HG03108 (cell line): ENCODE results near the gene RAB11FIP4.

Experiments
- ATAC-seq: cut with Tn5 transposase; IDR thresholded peaks from one replicate; pipeline ENCODE4 v1.9.1; 2021; ENCODE audit warnings: moderate library complexity; ENCODE audit not compliant: unreplicated experiment

Gene RAB11FIP4

DNA sequence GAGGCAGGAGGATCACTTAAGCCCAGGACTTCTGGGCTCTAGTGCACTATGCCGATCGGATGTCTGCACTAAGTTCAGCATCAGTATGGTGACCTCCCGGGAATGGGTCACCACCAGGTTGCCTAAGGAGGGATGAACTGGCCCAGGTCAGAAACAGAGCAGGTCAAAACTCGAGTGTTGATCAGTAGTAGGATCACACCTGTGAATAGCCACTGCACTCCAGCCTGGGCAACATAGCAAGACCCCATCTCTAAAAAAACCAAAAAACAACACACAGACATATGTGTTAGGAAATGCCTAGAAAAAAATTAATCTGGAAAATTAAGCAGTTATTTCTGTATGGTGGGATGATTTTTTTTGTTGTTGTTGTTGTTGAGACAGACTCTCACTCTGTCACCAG, 127.0 kb downstream of the RAB11FIP4 start:
- no peak for ATAC-seq

DNA sequence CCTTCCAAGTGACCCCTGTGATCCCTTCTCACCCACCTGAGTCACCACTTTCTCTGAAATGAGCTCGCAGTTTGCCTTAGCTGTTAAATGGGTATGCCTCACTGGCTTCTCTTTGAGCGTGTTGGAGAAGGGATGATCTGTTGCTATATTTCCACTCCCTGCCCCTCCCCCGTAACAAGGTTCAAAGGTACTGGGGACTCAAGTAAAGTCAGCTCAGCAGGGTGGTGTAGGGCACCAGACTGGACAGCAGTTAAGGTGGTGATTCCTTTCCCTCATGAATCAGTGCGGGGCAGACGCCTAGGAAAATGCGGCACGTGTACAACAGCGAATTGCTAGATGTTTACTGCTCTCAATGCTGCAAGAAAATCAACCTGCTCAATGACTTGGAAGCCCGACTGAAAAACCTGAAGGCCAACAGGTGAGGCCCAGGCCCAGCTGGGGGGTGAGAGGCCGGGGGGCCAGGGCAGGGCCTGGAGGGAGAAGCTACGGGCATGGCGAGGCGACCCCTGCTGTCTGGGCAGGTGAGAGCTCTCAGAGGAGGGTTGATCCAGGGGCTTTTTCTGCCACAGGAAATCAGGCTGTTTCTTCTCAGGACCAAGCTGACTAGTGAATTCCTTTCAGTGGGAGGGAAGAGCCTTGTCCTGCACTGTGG, 130.3 kb downstream of the RAB11FIP4 start:
- ATAC-seq, result no peak

DNA sequence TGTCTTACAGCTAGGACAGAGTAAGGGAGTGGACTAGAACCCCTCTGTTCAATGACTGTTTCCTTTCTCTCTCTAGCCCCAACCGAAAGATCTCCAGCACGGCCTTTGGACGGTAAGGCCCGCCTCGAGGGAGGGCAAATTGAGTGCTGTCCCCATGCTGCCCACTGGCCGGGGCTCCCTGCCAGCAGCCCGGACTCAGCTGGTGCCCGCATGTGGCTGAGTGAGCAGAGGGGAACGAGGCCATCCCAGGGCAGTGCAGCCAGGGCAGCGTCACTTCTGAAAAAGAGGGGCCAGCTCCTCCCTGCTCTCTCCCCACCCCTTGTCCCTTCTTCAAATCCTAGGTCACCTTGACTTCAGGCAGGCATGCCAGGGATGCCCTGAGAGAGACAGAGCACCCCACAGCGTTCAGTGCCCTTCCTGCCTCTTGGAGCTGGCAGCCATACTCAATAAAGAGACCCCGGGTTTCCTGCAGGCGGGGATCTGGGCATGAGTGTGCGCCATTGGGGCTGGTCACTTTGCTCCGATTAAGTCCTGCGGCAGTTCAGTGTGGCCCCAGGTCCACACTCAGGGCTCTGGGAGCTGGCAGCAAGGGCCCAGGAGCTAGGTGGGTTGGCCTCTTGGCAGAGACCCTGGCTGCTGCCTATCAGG, 130.9 kb downstream of the RAB11FIP4 start:
- ATAC-seq, result no peak

DNA sequence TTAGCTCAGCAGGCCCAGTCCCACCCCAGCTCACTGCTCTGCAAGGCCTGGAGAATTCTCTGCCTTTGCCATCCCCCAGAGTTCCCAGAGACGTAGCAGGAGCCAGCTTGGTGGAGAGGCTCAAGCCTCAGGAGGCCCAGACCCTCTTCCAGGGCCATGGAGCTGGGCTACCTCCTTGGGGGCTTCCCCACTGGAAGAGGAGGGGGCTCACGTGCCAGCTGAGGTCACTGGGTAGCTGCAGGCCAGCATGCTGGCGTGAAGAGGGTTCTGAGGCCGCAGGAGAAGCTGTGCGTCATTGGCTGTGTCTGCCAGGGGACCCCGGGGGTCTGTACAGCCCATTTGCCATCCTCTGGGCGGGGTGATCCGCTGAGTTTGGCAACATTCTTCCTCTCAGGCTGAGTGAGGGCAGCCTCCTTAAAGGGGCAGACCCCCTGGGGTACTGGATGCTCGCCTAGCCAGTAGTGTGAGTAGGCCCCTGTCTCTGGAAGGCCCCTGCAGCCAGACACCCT, 131.6 kb downstream of the RAB11FIP4 start:
- ATAC-seq, result no peak

DNA sequence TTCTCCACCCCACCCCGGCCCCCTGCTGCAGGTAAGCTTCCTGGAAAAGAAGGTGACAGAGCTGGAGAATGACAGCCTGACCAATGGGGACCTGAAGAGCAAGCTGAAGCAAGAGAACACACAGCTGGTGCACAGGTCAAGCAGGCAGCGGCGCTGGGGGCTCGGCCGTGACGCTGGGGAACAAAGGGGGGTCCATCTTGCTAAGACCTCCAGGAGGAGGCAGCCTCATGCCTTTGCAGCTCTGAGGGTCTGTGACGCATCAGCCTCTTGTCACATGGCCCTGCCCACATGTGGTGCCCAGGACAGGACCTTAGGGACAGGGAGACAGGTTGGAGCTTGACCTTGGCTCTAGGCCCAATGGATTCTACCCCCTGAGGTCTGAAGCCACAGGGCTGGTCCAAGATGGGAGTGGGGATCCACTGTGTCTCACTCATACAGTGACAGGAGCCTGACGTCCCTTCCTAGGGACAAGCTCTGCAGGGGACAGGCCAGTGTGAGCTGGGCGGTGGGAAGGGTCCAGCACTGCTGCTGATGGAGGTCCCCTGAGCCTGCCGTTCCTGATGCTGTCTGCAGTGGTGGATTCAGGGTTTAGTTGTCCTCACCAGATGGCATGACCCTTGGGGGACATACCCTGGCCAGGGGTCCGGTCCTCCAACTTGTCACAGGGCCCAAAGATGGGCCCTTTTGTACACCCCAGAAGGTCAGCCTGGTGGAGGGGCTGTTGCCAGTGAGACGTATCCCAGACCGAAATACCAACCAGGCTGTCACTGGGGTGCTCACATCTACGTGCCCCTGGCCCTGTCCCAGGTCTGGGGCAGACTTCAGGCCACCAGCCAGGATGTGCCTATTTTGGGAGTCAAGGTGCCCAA, 132.6 kb downstream of the RAB11FIP4 start:
- ATAC-seq, result no peak

DNA sequence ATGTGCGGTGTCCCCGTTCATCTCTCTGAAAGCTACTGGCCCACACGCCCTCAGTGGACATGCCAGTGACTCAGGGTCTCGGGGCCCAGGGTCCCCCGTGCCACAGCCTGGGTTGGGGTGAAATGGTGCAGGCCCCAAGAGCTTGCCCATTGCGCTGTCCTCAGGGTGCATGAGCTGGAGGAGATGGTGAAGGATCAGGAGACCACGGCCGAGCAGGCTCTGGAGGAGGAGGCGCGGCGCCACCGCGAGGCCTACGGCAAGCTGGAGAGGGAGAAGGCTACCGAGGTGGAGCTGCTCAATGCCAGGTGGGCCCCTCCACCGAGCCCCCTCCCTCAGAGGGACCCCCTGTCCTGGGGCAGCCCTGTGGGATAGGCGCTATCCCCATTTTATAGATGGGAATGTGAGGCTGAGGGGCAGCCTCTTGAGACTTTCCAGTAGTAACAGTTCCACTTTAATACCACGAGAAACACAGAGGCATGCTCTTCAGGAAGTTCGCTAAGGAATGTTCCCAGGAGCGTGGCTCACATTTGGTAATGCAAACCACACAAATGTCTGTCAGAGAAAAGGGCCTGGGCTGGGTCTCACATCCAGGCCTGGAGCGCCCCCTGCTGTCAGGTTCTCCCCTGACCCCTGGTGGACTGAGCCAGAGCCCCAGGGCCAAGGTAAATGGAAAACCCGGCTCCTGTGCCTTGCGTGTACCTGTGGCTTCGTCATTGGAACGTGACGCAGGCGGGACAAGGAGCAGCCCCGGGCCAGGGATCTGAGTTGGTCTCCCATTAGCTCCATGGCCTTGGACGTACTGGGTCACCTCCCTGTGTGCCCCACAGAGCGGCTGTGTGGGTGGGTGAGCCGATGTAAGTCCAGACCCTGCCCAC, 133.7 kb downstream of the RAB11FIP4 start:
- ATAC-seq, result no peak

DNA sequence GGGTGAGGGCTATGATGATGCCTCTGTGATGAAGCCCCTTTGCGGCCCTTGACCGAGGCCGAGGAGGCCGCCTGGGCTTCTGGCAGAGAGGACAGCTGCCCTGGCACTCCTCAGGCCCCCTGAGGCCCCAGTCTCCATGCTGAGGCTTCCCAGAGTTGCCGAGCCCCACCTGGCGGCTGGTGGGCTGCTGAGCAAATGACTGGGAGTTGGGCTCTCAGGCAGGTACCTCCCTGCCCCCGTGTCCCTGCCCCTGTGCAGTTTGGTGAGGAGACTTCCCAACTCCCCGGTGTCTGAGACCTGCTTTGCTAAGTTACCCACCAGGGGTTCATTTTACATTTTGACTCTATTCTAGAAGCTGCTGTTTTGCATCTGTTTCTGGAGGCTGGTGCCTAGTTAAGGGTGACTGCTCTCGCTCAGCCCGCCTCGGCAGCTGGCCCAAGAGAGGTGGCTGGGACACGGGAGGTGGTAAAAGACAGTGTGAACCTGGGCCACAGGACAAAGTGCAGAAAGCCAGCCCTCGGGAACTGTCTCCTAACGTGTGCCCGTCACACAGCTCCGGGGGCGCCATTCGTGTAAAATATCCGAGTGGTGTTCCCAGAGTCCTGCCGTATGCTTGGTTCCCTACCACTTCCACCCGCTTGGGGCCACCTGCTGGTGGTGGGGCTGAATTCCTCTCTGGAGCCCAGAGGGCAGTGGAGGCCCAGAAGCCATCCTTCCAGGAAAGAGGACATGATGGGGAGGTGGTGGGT, 134.5 kb downstream of the RAB11FIP4 start:
- ATAC-seq, result no peak

DNA sequence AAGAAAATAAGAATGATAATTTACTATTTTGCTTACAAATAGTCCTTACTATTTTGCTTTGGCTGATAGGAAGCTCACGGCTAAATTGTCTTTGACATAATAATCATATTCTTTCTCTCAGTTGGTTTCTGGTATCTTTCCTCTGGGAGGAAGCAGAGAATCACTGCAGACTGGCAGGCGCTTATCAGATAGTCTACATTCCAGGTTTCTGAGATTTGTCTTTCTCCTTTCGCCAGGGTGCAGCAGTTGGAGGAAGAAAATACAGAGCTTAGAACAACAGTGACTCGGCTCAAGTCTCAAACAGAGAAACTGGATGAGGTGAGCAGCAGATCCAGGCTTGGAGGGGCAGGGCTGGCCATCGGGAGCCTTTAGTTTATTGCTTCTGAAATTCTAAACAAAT, 136.1 kb downstream of the RAB11FIP4 start:
- ATAC-seq, result no peak

DNA sequence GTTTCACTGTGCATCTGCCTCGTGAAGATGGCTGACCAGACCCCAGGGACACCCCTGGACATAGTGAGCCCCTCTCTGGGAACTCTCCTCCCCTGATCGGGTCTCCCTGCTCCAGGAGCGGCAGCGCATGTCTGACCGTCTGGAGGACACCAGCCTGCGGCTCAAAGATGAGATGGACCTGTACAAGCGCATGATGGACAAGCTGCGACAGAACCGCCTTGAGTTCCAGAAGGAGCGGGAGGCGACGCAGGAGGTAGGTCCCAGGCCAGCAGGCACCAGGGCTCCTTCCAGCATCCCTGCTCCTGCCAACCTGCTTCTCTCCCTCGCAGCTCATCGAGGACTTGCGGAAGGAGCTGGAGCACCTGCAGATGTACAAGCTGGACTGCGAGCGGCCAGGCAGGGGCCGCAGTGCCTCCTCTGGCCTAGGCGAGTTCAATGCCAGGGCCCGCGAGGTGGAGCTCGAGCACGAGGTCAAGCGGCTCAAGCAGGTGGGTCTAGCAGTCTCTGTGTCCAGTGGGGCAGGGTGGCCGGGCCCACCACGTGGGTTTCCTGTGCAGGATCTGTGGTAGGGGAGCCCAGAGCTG, 136.9 kb downstream of the RAB11FIP4 start:
- ATAC-seq, result no peak

DNA sequence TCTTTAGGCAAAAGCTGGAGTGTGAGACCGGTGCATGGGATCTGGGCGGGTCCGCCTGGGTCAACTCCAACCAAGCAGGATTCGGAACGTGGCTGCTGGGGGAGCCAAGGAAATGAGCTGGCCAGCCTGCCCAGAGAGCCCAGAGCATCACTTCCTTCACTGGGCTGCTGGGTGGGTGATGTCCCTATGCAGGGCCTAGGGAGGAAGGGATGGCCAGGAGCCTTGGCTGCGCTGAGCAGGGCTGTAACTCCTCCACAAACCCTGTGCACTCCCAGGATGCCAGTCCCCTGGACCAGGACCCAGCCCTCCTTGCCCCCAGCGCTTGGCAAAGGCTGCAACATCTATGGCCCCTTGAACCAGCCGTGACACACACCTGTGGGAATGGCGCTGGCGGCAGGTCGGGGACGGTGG, 138.4 kb downstream of the RAB11FIP4 start:
- no peak for ATAC-seq

DNA sequence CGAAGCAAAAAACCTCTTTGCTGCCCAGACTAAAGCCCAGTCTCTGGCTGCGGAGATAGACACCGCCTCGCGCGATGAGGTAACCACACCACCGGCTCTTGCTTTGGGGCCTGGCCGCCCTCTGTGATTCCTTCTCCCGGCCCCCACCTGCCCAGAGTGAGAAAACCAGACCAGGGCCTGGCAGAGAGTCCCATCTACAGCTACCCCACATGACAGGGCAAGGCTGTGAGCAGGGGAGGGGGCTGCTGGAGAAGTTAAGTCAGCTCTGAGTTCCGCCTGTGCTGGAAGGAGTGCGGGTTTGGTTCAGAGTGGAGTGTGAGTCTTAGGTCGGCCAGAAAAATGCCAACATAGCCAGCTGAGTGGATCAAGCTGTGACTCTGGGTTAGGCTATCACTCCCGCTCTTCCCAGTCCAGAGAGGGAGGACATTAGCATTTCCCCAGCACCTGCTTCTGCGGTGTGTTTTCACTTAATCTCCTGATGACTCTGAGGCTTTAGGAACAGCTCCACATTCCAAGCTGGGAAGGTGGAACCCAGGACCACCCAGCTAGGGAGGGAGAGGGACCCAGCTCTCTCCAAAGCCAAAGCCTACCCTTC, 139.0 kb downstream of the RAB11FIP4 start:
- ATAC-seq, result no peak

DNA sequence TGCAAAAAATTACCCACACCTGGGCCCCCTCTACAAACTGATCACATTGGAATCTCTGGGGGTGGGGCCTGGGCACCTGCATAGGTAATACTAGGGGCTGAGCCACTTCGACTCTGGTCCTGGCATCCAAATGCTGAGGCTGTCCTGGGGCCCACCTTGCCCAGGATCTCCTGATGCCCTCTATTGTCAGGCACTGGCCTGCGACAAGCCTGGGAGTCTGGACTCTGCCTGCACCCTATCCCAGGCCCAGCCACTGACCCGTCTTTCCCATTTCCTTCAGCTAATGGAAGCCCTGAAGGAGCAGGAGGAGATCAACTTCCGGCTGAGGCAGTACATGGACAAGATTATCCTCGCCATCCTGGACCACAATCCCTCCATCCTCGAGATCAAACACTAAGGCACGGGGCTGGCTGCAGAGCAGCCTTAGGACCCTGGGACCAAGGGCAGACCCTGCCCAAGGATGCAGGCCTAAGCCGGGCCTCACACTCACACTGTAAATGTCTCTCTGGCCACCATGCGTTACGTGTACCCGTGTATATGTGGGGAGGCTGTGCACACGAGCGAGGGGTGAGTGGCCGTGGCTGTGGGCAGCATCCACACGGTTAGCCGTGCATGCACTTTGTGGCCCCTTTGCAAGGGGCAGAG, 140.0 kb downstream of the RAB11FIP4 start:
- no peak for ATAC-seq

DNA sequence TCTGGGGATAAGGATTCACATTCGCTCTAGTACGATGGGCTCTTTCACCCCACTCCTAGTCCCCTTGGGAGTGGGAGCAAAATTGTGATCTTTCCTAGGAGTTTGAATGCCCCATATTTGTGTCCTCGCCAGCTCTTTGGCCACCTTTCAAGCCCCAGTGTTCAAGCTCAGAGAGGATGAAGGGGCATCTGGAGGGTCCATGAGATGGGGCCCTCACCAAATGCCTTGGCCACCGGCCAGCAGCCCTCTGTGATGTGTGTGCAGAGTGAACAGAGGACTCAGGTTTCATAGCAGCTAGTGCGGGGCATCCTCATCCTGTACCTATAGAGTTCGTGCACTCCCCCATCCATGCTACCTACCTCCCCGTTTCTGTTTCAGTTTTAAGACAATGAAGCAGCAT, 140.6 kb downstream of the RAB11FIP4 start:
- ATAC-seq, result no peak

DNA sequence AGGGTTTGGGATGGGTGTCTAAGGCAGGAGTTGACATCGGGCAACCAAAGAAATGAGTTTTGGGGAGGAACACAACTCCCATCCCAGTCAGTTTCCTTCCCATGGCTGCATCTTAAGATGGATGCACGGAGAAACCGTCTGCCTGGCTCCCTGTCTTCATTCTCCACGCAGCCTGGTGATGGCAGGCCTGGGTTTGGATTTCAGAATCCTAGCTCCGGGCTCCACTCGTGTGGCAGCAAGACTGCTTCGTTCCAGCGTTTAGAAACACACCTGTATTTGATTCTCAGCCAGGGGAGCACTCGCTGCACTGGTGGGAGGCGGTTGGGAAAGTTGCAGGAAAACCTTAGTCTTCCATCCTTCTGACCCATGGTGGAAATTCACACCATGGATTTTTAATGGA, 141.1 kb downstream of the RAB11FIP4 start:
- ATAC-seq, result no peak

DNA sequence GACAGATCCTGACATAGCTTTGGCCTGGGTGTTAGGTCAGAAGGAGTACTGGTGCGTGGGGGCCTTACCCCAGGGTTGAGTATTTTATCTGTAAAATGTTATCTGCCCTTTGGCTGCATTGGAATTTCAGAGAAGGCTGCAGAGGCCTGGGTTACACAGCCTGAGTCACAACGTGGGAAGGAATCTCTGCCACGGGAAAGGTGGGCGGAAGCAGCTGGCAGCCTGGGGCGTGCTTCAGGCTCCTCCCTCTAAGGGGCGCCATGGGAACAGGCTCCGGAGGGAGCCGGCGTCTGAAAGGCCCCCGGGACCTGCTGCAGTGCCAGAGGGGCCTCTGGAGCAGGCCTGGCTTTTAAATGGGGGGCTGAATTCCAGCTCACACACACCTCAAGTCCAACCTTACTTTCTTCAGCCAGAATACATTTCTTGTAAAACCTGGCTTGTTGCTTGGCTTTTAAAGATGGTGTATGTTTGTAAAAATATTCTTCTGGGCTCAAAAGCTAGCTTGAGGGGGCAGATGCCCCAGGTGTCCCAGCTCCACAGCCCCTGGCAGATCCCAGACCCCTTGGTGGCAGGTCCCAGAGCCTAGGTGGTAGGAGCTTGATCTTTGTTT, 142.2 kb downstream of the RAB11FIP4 start:
- no peak for ATAC-seq

DNA sequence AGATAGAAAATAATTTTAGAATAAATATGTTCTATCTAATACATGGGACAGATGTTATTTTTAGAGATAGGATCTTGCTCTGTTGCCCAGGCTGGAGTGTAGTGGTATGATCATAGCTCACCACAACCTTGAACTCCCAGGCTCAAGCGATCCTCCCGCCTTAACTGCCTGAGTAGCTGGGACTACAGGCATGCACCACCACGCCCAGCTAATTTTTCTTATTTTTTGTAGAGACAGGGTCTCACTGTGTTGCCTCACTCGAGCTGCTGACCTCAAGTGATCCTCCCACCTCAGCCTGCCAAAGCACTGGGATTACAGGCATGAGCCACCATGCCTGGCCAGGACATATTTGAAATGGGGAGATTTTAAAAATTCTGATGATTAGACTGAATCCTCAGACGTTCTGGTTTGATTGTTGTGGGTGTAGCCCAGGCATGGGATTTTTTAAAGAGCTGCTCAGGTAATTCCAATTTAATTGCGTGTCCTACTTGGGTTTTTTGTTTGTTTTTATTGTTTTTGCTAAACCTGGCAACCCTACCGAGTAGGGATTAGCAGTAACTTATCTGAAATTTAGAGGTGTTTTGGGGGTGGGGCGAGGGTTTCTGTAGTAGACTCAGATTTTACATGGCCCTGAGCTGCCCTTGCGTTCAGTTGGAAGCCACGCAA, 142.9 kb downstream of the RAB11FIP4 start:
- ATAC-seq, result no peak

DNA sequence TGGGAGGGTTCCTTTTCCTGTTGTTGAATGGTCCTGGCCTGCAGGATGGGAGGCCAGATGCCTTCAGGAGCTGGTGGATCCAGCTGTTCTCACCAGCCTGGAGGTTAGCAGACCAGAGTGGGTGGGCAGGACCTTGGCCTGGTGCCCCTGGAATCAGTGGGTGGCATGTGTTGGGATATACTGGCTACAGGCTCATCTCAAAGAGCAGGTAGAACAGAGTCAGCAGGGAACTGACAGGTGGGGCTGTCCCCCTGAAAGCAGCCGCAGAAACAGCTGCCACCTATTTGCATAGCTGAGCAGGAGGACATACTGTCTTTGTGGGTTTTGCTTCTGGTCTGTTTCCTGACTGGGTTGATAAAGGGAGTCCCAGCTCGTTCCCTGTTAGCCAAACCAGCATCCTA, 144.1 kb downstream of the RAB11FIP4 start:
- ATAC-seq, result peak; percentile 71

DNA sequence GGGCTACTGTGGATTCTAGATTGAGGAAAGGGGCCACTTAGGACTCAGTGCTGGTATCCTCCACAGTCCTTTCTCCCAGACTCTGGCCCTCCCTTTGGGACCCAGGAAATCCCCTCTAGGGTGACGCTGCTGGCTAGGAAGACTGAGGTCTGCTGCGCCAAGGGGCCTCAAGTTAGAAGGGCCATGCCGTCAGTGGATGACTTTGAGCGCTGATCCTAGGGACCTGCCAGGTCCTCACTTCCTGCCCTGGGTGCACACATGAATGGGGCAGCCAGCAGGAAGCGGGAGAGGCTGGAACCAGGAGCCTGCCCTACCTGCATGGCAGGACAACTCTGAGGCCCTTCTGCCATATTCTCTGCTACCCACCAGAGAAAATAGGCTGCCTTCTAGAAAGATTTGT, 145.0 kb downstream of the RAB11FIP4 start:
- ATAC-seq, result no peak
